ENCODE results near the gene CTSE. TPM values are rescaled to one million over a fixed set of nuclear protein-coding genes. Genes with fewer than 3 reads are reported as not detected.

The CTSE gene
- total RNA-seq, 1 donor from 2014 or later: 42.0 TPM

DNA sequence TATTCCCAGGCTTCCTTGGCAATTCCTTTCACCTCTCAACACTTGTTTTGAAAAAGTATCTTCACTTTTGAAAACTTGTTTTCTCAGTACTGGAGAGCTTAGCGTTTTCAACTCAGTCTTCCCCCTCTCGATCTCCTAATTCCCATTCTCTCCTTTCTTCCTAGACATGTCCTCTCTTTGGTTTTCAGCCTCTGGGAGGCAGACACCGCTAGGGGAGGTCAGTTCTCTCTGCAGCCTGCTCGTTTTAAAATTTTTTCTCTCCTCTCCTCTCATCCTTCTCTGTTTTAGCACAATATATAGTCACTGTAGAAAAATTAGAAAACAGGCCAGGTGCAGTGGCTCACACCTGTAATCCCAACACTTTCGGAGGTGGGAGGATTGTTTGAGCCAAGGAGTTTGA is 16.6 kb upstream of the CTSE start:
- Mint-ChIP-seq H3K4me1 (ENCODE audit: unreplicated experiment) (peaks cover 22% of the 10 kb centered on the region), H3K36me3 (no peaks in the 10 kb centered on the region)

DNA sequence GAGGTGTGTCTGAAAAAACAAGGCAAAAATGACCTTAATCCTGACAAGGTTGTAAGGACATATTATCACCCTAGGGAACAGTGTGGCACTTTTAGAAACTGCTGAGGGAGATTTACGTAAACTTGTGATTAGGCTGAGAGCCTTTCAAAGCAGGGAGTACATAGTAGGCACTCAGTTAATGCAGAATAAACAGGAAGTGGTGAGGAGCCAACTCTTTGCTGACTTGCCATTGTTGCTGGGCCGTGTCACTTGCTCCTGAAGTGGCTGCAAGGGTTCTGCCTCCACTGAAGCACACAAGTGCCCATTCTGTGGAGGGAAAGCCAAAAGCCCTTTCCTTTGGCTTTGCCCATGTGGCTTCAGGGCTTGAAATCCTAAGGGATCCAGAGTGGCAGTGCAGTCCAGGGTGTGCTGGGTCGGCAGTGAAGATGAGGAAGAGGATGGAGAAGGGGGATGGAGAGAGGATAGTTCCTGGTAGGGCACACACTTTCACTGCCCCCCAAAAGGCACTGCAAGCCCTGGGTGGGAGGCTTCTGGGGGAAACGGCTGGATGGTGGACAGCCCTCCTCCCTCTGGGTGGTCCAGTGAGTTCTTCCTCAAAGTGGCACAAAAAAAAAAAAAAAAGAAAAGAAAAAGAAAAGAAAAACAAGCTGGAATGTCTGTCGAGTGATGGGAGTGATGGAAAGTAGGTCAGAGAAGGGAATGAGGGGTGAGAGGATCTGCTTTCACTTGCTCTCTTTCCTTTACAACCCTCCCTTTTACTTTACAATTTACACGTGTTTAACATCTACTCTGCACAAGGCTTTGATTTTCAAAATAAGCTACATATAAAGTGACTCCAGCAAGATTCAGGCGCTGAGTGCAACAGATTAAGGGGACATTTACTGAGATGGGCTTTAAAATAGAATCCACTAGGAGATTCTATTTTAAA is 15.6 kb upstream of the CTSE start:
- peaks cover 22% of the 10 kb centered on the region for H3K27me3 Mint-ChIP-seq

More for the DNA sequence above, 16.6 kb upstream of the CTSE start:
- Mint-ChIP-seq H3K4me3 (no peak overlapping the region), H3K27ac (no peak overlapping the region), H3K27me3 (peaks cover 16% of the 10 kb centered on the region), H3K9me3 (no peaks in the 10 kb centered on the region)
- no peak for DNase-seq (ENCODE audit: extremely low spot score, unreplicated experiment)
- TF ChIP-seq, protein P1, sequence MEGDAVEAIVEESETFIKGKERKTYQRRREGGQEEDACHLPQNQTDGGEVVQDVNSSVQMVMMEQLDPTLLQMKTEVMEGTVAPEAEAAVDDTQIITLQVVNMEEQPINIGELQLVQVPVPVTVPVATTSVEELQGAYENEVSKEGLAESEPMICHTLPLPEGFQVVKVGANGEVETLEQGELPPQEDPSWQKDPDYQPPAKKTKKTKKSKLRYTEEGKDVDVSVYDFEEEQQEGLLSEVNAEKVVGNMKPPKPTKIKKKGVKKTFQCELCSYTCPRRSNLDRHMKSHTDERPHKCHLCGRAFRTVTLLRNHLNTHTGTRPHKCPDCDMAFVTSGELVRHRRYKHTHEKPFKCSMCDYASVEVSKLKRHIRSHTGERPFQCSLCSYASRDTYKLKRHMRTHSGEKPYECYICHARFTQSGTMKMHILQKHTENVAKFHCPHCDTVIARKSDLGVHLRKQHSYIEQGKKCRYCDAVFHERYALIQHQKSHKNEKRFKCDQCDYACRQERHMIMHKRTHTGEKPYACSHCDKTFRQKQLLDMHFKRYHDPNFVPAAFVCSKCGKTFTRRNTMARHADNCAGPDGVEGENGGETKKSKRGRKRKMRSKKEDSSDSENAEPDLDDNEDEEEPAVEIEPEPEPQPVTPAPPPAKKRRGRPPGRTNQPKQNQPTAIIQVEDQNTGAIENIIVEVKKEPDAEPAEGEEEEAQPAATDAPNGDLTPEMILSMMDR (conservative IDR thresholded peaks at IDR 0.05): no peak

DNA sequence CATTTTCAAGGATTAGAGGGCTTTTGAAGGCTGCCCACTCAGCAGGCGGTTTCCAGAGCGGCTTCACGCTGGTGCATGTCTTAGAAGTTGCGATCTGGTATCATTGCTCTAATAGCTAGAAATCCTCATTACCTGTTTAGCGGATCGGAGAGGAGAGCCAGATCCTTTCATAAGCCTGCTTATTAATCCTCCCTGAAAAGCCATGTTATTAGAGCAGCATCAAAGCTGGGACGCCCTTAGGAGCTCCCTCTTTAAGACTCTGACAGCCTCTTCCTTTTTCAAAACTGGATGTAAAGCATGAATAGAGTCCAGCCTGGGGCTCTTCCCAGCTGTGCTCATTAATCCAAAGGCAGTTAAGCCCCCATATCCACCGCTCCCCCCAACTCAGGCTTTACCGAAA is 13.9 kb upstream of the CTSE start:
- DNase-seq (ENCODE audit: extremely low spot score, unreplicated experiment): no peak
- Mint-ChIP-seq H3K4me1 (ENCODE audit: unreplicated experiment) (peaks cover 28% of the 10 kb centered on the region), H3K9me3 (no peaks in the 10 kb centered on the region), H3K27ac (no peak overlapping the region), H3K27me3 (peaks cover 32% of the 10 kb centered on the region), H3K36me3 (no peaks in the 10 kb centered on the region), H3K4me3 (no peak overlapping the region)
- TF ChIP-seq, protein P1 (conservative IDR thresholded peaks at IDR 0.05): no peak

More for the DNA sequence above, 15.6 kb upstream of the CTSE start:
- H3K27ac Mint-ChIP-seq: no peak overlapping the region
- H3K36me3 Mint-ChIP-seq: no peaks in the 10 kb centered on the region
- H3K4me3 Mint-ChIP-seq: no peak overlapping the region
- H3K4me1 Mint-ChIP-seq (ENCODE audit: unreplicated experiment): peaks cover 28% of the 10 kb centered on the region
- DNase-seq (ENCODE audit: extremely low spot score, unreplicated experiment): no peak
- TF ChIP-seq, protein P1 (conservative IDR thresholded peaks at IDR 0.05): no peak
- H3K9me3 Mint-ChIP-seq: no peaks in the 10 kb centered on the region

DNA sequence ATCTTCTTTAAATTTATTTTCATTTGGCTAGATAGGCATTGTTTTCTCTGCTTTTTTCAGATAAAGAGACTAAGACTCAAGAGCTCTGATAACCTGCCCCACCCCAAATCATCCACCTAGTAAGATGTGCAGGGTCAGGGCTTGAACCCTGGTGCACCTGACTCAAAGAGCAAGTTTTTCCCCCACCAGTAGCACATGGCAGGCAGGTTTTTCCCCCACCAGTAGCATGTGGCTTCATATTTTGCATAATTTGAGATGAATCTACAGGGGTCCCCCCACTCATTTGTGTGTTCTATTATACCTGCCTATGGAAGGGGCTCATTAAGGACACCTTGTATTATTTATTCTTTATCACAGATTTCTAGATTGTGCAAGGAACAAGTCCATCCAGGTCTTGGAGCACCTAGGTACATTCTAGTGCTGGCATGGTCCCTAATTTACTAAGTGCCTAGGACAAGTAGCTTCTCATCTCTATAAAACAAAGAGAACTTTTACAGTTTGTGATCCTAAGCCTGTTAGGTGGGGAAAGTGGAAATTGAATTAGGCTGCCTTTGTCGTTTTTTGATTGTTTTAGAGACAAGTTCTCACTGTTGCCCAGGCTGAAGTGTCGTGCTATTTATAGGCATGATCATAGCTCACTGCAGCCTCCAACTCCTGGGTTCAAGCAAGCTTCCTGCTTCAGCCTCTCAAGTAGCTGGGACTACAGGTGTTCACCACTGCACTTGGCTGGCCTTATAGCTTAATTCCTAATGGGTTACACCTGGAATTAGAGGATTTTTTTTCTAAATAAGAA is 13.2 kb upstream of the CTSE start:
- Mint-ChIP-seq H3K36me3 (no peaks in the 10 kb centered on the region), H3K27ac (no peak overlapping the region), H3K27me3 (peaks cover 35% of the 10 kb centered on the region), H3K9me3 (no peaks in the 10 kb centered on the region), H3K4me1 (ENCODE audit: unreplicated experiment) (peaks cover 28% of the 10 kb centered on the region), H3K4me3 (no peak overlapping the region)
- no peak for DNase-seq (ENCODE audit: extremely low spot score, unreplicated experiment)
- TF ChIP-seq, protein P1 (conservative IDR thresholded peaks at IDR 0.05): no peak

DNA sequence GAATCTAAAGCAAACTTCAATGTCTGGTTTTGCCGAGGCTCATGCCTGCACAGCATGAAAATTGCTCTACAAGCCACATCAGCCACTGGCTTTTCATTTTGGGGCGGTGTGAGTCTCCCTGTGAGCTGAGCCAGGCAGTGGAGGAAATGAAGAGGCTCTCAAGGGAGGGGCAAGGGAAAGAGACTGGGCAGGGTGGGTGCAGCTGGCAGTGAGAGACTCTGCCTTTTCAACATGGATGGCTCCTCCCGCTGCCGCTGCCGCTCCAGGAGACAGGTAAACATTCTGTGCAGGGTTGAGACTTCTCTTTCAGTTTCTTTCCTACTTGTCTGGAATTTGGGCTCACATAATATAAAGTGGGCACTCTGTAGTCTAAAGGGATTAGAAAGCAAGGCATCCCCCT is 11.3 kb upstream of the CTSE start:
- Mint-ChIP-seq H3K4me1 (ENCODE audit: unreplicated experiment) (peaks cover 24% of the 10 kb centered on the region), H3K27ac (no peak overlapping the region)

More for the DNA sequence above, 11.3 kb upstream of the CTSE start:
- no peak for DNase-seq (ENCODE audit: extremely low spot score, unreplicated experiment)
- no peaks in the 10 kb centered on the region for H3K9me3 Mint-ChIP-seq
- H3K4me3 Mint-ChIP-seq: no peak overlapping the region
- TF ChIP-seq, protein P1 (conservative IDR thresholded peaks at IDR 0.05): no peak
- peaks cover 32% of the 10 kb centered on the region for H3K27me3 Mint-ChIP-seq
- no peaks in the 10 kb centered on the region for H3K36me3 Mint-ChIP-seq
